NCI-H2227 treated with DMSO at 0.1 percent for 48 hours (cell line): ENCODE measurements around the gene ITGB6.

Source experiments
- DNase-seq: peaks from one replicate; lab custom pipeline; 2025; lab: John Stamatoyannopoulos, UW

Gene ITGB6

GRCh38 chr2:160051371-160051800 lies 148.7 kb downstream of the ITGB6 start:
- DNase-seq, result no peak

- DNase-seq, result no peak
These were observed 149.9 kb downstream of the ITGB6 start for GRCh38 chr2:160050147-160050546.
